Body of pancreas (tissue), 4 donors: ENCODE measurements around the gene PEX14.

Experiments used
- POLR2A ChIP-seq, 3 donors: fragments of 450-650 bp; IDR thresholded peaks; one replicate each; pipeline ENCODE4 v1.6.1; 2016; ENCODE audit warnings: antibody characterized with exemption in 3 of 3, mild to moderate bottlenecking in 2 of 3
- TF ChIP-seq, protein P1 (sequence below), 7 experiments: fragments of 450-650 bp in 4 of 7; fragments of 200-600 bp in 3 of 7; sonication (generic) in 3 of 7; IDR thresholded peaks; one replicate each; pipeline ENCODE4 v1.5.1; 2016 to 2019; ENCODE audit warnings: antibody characterized with exemption in 7 of 7

DNA sequence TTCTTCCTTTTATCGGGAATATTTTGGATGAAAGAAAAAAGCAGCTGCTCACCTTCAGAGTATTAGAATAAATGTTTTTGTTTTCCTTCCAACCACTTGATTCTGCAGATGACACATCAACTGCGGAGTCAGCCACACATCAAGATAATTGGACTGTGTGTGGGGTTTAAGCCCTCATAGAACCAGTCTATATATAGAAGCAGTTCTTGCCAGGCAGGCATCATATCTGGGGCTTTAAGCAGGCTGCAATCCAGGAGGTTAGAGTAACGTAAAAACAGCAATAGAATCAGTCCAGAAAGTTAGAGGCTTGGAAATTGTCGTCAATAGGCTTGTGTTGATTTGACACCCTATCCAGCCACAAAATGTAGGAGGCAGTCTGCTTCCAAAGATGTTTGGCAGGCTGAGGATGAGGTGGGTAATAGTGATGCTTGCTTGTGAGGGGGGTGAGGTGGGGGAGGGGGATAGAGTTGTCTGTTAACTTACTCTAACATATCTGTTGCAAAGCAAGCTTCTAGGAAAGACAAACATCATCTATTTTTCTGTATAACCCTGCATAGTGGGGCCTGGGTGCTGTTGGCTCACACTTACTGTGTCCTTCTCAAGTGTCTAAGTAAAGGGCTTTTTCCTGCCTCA lies 64.8 kb downstream of the PEX14 start:
- TF ChIP-seq, protein P1, sequence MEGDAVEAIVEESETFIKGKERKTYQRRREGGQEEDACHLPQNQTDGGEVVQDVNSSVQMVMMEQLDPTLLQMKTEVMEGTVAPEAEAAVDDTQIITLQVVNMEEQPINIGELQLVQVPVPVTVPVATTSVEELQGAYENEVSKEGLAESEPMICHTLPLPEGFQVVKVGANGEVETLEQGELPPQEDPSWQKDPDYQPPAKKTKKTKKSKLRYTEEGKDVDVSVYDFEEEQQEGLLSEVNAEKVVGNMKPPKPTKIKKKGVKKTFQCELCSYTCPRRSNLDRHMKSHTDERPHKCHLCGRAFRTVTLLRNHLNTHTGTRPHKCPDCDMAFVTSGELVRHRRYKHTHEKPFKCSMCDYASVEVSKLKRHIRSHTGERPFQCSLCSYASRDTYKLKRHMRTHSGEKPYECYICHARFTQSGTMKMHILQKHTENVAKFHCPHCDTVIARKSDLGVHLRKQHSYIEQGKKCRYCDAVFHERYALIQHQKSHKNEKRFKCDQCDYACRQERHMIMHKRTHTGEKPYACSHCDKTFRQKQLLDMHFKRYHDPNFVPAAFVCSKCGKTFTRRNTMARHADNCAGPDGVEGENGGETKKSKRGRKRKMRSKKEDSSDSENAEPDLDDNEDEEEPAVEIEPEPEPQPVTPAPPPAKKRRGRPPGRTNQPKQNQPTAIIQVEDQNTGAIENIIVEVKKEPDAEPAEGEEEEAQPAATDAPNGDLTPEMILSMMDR (IDR thresholded peaks at IDR 0.05), result no peak
- TF ChIP-seq POLR2A (IDR thresholded peaks at IDR 0.05), result no peak
